8988T (cell line): ENCODE results near the gene SMYD3.

Experiments
- DNase-seq: peaks from one replicate; pipeline ENCODE4 v3.0.0; 2011

Gene SMYD3

GRCh38 chr1:246134789-246135188, 372.3 kb downstream of the SMYD3 start:
- DNase-seq = no peak

GRCh38 chr1:246131095-246131494, 376.0 kb downstream of the SMYD3 start:
- no peak for DNase-seq

DNA sequence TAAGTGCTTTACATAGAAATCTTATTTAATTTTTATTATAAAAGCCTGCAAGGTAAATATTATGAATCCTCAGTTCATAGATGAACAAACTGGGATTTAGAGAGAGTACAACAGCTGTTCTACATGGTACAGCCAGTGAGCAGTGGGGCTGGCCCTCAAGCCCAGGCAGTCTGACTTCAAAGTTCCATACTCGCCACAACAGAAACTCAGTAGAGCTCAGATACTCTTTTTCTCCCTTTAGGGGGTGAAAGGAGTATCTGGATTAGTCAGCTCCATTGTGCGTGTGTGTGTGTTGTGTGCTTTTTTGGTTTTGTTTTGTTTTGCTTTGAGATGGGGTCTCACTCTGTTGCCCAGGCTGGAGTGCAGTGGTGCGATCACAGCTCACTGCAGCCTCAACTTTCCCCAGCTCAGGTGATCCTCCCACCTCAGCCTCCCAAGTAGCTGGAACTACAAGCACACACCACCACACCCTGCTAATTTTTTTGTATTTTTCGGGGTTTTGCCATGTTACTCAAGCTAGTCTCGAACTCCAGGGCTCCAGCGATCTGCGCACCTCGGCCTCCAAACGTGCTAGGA, 378.5 kb downstream of the SMYD3 start:
- DNase-seq = no peak

DNA sequence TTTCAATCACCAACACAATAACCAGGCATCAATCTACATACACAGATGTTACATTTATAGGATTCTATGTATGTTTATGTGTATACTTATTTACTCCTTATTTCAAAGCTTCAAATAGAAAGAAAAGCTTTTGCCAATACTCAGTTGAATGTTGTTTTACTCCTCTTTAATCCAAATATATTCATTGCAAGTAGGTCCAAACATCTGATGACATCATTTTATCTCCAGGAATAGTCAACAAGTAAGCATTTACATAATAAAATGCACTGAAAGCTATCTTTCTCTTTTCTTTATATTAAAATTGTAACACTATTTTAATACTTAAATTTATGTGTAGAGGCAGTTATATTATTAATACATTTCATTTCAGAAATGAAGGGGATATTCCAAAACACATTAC, 380.5 kb downstream of the SMYD3 start:
- no peak for DNase-seq

DNA sequence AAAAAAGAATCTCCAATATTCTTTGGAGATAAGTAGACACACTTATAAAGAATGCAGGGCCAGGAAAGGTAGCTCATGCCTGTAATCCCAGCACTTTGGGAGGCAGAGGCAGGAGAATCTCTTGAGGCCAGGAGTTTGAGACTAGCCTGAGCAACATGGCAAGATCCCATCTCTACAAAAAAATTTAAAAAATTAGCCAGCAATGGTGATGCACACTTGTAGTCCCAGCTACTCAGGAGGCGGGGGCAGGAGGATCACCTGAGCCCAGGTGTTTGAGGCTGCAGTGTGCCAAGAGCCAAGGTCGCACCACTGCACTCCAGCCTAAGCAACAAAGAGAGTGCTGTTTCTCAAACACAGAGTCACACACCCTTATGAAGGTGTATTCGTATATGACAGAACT, 385.0 kb downstream of the SMYD3 start:
- DNase-seq = no peak

- no peak for DNase-seq
These were observed 385.5 kb downstream of the SMYD3 start for GRCh38 chr1:246121533-246121932.

DNA sequence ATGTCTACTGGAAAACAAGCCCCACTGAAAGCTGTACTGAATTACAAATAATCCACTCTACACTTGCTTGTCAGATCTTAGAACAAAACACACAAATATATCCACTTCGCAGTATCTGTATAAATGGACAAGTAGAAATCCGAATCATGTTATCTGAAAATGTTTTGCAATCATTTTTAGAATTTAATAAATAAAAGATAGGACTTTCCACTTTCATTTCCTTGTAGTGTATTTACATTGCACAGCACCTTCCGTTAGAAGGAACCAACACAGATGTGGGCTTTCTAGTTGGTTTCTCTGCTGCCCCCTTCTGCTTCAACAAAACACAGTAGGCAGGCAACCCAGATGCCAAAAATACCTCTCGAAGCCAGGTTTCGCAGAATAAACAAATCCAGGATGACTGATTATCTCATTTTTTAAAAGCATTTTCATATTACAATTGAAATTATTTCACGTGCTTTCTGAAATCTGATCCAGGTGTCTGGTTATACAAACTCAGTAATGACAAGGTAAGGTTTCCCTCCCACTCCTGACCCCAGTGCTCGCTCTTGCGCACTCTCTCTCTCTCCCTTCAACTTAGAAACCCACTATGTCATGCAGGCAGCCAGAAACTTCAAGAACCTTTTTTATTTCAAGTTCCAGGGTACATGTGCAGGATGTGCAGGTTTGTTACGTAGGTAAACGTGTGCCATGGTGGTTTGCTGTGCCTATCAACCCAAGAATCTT, 389.9 kb downstream of the SMYD3 start:
- DNase-seq = no peak

- DNase-seq = no peak
These were observed 392.7 kb downstream of the SMYD3 start for GRCh38 chr1:246114369-246114768.

DNA sequence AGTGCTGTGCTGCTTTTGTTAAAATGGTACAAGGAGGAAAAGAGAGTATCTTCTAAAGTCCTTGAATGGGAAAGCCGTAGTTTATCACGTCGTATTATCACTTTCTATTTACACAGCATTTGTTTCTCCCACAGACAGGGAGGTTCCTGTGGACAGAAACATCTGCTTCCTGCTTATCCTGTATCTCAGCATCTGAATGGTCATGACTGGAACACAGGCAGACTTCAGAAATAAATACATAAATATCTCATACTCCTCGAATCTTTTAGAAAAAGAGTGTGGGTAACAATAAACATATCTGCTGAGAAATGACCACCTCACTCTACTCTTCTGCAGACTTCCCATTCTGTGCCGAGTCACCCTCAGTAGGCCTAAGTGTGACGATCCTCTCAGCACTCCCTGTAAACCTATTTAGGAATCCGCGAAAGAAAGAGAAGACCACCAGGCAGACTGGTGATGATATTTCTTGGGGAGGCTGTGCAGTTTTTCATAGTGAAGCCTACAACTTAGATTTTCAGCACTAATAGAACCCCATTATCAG, 393.5 kb downstream of the SMYD3 start:
- no peak for DNase-seq

DNA sequence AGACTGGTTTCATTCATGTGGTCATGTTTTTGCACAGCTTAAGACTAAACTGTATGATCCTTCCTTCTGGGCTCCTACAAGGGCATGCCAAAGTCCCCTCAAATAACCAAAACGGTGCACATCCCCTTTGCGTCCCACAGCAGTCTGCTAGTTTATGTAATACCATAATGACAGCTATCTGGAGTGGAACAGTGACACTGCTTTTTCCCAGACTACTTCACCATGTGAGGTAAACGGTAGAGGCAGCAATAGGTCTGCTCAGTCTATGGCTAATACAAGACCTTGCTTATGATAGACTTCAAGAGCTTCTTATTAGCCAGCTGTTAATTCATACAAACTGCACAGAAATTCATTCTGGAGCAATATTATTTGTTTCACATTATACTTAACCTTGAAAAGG, 395.5 kb downstream of the SMYD3 start:
- DNase-seq = no peak

- no peak for DNase-seq
These were observed 396.5 kb downstream of the SMYD3 start for GRCh38 chr1:246110343-246111219.

DNA sequence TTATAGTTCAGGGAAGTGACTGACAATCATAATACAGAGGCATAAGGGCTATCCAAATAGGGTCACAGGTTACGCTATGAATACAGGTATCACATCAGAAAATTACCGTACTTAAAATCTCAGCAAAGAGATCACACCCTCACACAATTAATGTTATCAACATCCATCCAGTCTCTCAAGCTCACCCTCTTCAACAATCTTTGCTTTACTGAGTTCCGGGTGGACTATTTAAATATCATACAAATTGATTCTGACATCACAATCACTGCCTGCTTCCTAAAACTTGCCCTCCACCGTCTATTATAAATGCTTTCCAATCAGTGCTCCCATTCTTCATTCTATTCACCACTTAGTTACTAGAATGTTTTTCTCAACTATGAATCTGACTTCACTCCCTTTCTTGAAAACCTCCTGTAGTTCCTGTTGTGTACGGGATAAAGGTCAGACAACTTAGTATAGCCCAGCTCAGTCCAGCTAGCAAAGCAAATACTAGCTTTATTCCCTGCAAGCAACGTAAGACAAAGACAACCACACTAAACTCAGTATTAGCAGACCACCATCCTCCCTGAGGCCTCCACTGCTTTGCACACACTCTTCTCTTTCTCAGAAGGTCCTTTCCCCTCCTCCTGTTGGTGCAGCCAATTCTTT, 398.7 kb downstream of the SMYD3 start:
- DNase-seq = no peak

GRCh38 chr1:246107516-246108277, 399.4 kb downstream of the SMYD3 start:
- no peak for DNase-seq

DNA sequence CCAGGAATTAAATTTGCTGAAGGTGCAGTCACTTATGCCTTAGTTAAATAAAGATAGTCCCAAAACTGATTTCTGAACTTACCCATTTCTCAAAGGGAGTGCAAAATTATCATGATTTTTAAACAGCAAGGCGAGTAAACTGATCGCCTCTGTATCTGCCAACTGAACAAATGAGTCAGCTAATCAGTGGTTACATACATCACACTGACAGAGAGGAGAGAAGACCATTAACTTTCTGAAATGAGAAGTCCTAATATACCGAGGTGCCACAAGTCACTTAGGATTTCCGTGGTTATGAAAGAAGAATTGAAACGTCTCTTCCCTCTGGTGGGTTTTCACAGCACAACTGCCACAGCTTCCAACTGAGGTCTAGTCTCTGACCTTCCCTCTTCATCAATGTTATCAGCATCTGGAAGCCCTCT, 400.7 kb downstream of the SMYD3 start:
- DNase-seq = no peak

- DNase-seq = no peak
These were observed 402.2 kb downstream of the SMYD3 start for GRCh38 chr1:246104927-246105326.

DNA sequence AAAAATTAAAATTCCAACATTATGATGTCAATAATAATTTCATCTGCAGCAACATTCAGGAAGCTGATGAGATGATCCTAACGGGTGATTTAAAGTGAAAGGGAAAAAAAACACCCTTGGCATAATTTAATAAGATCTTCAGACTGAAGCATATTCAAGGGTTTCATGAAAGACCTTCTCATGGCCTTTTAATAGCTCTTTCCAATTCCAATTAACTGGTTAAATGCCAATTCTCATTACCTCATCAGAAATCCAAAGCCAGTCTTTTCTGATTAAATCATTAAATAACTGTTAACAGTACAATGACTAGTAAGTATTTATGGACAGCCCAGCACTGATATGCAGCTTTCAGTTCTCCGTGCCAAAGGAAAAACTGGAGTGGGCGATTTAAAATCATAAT, 407.5 kb downstream of the SMYD3 start:
- DNase-seq = no peak

GRCh38 chr1:246096356-246096755, 410.7 kb downstream of the SMYD3 start:
- DNase-seq = no peak

DNA sequence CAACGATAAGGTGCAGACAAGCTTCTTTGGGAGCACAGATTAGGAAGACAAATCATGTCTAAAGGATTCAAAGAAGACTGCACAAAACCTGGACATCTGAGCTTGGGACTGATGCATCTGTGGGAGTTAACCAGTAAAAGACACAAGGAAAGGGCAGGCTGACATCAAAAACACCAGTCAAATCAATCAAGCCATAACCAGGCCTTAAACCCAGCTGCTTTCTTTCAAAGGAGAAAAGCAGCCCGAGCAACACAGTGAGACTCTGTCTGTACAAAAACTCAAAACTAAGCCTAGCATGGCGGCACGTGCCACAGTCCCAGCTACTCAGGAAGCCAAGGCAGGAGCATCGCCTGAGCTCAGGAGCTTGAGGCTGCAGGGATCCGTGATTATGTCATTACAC, 411.6 kb downstream of the SMYD3 start:
- no peak for DNase-seq

GRCh38 chr1:246093230-246093629, 413.8 kb downstream of the SMYD3 start:
- DNase-seq = no peak

DNA sequence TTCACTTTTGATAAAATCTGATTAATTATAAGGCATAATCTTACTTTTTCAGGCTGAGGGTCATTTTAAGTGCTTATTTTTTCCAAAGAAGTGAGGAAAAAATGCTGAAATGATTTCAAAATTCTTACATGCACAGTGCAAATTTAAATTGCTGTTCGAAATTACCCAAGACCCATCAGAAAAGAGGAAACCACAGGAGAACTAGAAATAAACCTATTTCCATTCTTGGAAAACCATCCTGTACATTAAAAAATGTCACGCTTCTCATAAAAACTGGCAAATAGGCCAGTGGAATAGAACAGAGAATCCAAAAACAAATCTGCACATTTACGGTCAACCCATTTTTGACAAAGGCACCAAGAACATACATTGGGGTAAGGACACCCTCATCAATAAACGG, 414.9 kb downstream of the SMYD3 start:
- DNase-seq = no peak

DNA sequence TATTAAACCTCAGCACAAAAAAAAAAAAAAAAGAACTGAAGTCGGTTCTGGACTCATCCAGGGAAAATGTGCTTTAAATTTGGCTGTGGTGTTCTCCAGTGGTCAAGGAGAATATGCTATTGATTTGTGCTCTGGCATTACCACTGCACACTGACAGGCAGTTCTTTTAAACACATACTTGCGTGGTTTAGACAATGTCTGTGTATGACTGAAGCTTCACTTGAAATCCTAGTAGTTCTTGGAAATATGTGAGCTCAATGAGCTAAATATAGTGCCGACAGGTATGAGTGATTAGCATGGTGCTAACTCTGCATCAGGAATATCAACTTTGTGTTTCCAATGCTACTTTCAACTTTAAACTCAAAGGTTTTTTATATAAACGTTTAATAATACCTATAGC, 415.6 kb downstream of the SMYD3 start:
- DNase-seq = no peak

DNA sequence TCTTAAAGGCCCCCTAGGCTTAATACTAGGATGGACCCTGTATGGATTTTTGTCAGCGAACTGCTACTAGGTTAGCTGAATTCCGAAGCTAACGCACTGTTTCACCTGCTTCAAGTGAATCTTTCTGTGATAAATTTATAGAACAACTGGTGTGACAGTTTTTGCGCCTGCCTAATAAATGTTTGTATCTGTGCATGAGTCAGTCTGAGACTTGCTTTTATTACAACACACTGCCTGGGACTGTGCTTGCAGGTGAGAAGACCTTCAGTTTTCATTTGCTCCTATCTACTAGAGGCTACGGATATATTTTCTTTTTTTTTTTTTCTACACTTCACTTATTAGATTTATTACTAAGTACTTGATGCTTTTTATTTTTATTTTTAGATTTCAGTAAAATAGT, 420.9 kb downstream of the SMYD3 start:
- DNase-seq = no peak
